Measurements from ENCODE around the gene CRIP1.
A peak's percentile ranks its signal among the peaks of the same experiment; 100 is the strongest.

Gene CRIP1

GRCh38 chr14:105477660-105478397, 8.9 kb upstream of the CRIP1 start:
- Histone ChIP-seq H3K4me1 (ENCODE audit: control insufficient read depth, insufficient read depth, low read length) (peaks cover 65% of the 10 kb centered on the region), H3K4me3 (ENCODE audit: low read length in 2 of 2) (no peak overlapping the region), H3K36me3 (ENCODE audit: control insufficient read depth in 2 of 2, insufficient read depth in 2 of 2, low read length in 2 of 2) (peaks cover 0 to 3% of the 10 kb centered on the region in 2 donors), H3K9ac (ENCODE audit: low read length in 2 of 2) (no peak overlapping the region), H3K9me3 (ENCODE audit: control insufficient read depth in 2 of 2, low read length in 2 of 2) (no peaks in the 10 kb centered on the region), H3K27me3 (ENCODE audit: control insufficient read depth in 1 of 2, insufficient read depth in 2 of 2, low read length in 2 of 2) (peaks cover 0 to 3% of the 10 kb centered on the region in 2 donors), H3K27ac (ENCODE audit: low read length) (no peak overlapping the region)

DNA sequence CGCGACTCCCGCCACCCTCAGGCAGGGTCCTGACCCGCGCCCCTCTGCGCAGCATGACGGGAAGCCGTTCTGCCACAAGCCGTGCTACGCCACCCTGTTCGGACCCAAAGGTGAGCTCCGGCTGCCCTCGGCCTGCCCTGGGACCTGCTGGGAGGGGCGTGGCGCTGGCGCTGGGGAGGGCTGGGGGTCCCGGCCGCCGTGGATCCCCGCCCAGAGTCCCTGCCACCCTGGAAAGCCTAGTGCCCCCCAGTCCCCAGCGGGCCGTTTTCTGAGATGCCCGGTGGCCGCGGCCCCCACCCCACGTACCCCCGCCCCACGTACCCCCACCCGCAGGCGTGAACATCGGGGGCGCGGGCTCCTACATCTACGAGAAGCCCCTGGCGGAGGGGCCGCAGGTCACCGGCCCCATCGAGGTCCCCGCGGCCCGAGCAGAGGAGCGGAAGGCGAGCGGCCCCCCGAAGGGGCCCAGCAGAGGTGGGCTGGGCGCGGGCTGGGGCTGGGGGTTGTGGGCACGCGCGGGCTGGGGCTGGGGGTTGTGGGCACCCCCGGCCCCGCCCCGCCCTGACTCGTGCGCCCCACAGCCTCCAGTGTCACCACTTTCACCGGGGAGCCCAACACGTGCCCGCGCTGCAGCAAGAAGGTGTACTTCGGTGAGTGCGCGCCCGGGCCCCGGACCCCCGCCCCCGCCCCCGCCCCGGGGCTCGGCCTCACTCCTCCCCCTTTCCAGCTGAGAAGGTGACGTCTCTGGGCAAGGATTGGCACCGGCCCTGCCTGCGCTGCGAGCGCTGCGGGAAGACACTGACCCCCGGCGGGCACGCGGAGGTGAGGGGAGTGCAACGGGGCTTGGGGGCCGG, 8.1 kb upstream of the CRIP1 start:
- H3K27ac ChIP-seq (ENCODE audit: low read length) = no peak overlapping the region
- no peak overlapping the region for H3K4me3 ChIP-seq (ENCODE audit: low read length in 2 of 2)
- peaks cover 66% of the 10 kb centered on the region for H3K4me1 ChIP-seq (ENCODE audit: control insufficient read depth, insufficient read depth, low read length)
- H3K9ac ChIP-seq (ENCODE audit: low read length in 2 of 2) = no peak overlapping the region
- peaks cover 0 to 3% of the 10 kb centered on the region in 2 donors for H3K36me3 ChIP-seq (ENCODE audit: control insufficient read depth in 2 of 2, insufficient read depth in 2 of 2, low read length in 2 of 2)
- H3K27me3 ChIP-seq (ENCODE audit: control insufficient read depth in 1 of 2, insufficient read depth in 2 of 2, low read length in 2 of 2) = peaks cover 0 to 3% of the 10 kb centered on the region in 2 donors
- no peaks in the 10 kb centered on the region for H3K9me3 ChIP-seq (ENCODE audit: control insufficient read depth in 2 of 2, low read length in 2 of 2)

- H3K27me3 ChIP-seq (ENCODE audit: control insufficient read depth in 1 of 2, insufficient read depth in 2 of 2, low read length in 2 of 2) = peaks cover 0 to 3% of the 10 kb centered on the region in 2 donors
- peaks cover 73% of the 10 kb centered on the region for H3K4me1 ChIP-seq (ENCODE audit: control insufficient read depth, insufficient read depth, low read length)
Observed at GRCh38 chr14:105479431-105480158, 7.1 kb upstream of the CRIP1 start.

GRCh38 chr14:105480199-105480746, 6.4 kb upstream of the CRIP1 start:
- H3K9me3 ChIP-seq (ENCODE audit: control insufficient read depth in 2 of 2, low read length in 2 of 2) = no peaks in the 10 kb centered on the region
- H3K27me3 ChIP-seq (ENCODE audit: control insufficient read depth in 1 of 2, insufficient read depth in 2 of 2, low read length in 2 of 2) = peaks cover 0 to 1% of the 10 kb centered on the region in 2 donors
- peak overlapping the region in 1 of 2 donors; percentile 71 for H3K9ac ChIP-seq (ENCODE audit: low read length in 2 of 2)
- H3K36me3 ChIP-seq (ENCODE audit: control insufficient read depth in 2 of 2, insufficient read depth in 2 of 2, low read length in 2 of 2) = peaks cover 0 to 3% of the 10 kb centered on the region in 2 donors
- peak overlapping the region; percentile 93 for H3K27ac ChIP-seq (ENCODE audit: low read length)
- H3K4me3 ChIP-seq (ENCODE audit: low read length in 2 of 2) = peak overlapping the region in 1 of 2 donors; percentile 76
- peaks cover 73% of the 10 kb centered on the region for H3K4me1 ChIP-seq (ENCODE audit: control insufficient read depth, insufficient read depth, low read length)

More at GRCh38 chr14:105479431-105480158, 7.1 kb upstream of the CRIP1 start:
- peaks cover 0 to 3% of the 10 kb centered on the region in 2 donors for H3K36me3 ChIP-seq (ENCODE audit: control insufficient read depth in 2 of 2, insufficient read depth in 2 of 2, low read length in 2 of 2)
- H3K4me3 ChIP-seq (ENCODE audit: low read length in 2 of 2) = no peak overlapping the region
- H3K9ac ChIP-seq (ENCODE audit: low read length in 2 of 2) = no peak overlapping the region
- no peaks in the 10 kb centered on the region for H3K9me3 ChIP-seq (ENCODE audit: control insufficient read depth in 2 of 2, low read length in 2 of 2)
- H3K27ac ChIP-seq (ENCODE audit: low read length) = no peak overlapping the region

DNA sequence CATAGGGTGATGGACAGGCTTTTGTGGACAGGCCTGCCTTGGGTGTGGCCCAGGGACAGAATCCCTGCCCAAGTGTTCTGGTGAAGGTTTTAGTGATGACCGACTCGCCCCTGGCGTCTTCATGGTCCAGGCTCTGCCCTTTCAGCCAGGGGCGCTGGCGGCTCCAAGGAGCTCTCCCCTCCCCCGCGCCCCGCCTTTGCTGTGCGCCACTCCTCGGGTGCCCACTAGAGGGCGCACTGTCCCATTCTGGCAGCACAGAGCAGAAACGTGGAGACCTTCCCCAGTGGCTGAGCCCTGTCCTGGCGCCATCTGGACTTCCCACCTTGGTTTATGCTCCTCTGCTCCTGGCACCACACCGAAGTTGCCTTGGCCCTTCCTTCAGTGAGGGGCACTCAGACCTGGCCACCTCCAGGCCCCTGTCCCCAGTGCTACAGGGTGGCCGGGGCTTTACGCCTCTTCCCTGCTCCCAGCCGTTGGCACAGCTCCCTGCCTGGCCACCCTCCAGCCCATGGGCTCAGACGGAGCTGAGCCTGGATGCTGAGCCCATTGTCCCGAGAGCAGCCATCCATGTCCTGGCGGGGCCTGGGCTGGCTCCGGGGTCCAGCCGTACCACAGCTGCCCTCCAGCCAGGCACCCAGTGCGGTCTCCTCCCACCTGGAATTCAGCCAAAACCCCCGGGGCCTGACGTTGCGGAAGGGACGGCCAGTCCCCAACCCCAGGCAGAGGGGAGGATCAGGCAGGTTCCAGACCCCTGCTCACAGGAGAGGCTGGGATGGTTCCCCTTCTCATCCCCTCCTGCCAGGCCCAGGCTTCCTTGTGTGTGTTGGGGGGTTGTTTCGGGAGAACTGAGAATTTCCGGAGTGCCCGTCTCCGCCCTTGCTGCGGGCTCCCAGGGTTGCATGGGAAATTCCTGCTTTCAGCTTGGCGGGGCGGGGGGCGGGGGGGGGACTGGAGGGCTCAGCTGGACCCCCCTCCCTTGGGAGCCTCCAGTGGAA, 5.6 kb upstream of the CRIP1 start:
- Histone ChIP-seq H3K4me3 (ENCODE audit: low read length in 2 of 2) (peak overlapping the region; percentile 76 to 85), H3K9me3 (ENCODE audit: control insufficient read depth in 2 of 2, low read length in 2 of 2) (no peaks in the 10 kb centered on the region), H3K4me1 (ENCODE audit: control insufficient read depth, insufficient read depth, low read length) (peaks cover 73% of the 10 kb centered on the region)

DNA sequence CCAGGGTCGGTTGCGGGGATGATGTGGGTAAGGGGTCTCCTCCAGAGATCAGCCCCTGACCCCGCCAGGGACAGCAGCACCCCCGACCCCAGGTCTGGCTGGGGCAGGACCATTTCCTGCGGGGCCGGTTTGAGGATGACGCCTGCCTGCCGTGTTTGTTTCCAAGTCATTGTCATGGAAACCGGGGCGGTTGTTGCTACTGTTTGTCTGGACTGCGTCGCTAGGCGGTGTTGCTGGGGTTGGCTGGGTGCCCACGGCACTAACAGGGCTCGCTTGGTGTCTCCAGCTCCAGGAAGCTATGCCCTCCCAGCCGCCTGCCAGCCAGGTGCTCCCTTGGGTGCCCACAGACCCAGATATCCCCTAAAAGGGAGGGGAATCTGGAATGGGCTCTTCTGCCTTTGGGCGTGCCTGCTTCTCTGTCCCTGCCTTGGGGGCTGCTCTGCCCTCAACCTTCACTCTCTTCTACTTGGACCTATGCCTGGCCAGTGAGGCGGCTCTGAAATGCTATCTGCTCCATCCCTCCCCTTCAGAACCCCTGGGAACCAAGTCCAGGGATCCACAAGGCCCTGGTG, 4.7 kb upstream of the CRIP1 start:
- Histone ChIP-seq H3K36me3 (ENCODE audit: control insufficient read depth in 2 of 2, insufficient read depth in 2 of 2, low read length in 2 of 2) (peaks cover 0 to 3% of the 10 kb centered on the region in 2 donors), H3K4me3 (ENCODE audit: low read length in 2 of 2) (peak overlapping the region; percentile 40 to 60), H3K9me3 (ENCODE audit: control insufficient read depth in 2 of 2, low read length in 2 of 2) (no peaks in the 10 kb centered on the region), H3K27me3 (ENCODE audit: control insufficient read depth in 1 of 2, insufficient read depth in 2 of 2, low read length in 2 of 2) (peaks cover 2 to 11% of the 10 kb centered on the region in 2 donors), H3K27ac (ENCODE audit: low read length) (peak overlapping the region; percentile 93), H3K9ac (ENCODE audit: low read length in 2 of 2) (peak overlapping the region; percentile 52 to 62), H3K4me1 (ENCODE audit: control insufficient read depth, insufficient read depth, low read length) (peaks cover 73% of the 10 kb centered on the region)

More for the DNA sequence above, 5.6 kb upstream of the CRIP1 start:
- Histone ChIP-seq H3K27me3 (ENCODE audit: control insufficient read depth in 1 of 2, insufficient read depth in 2 of 2, low read length in 2 of 2) (peaks cover 2 to 4% of the 10 kb centered on the region in 2 donors), H3K27ac (ENCODE audit: low read length) (peak overlapping the region; percentile 93), H3K9ac (ENCODE audit: low read length in 2 of 2) (peak overlapping the region; percentile 71 to 85), H3K36me3 (ENCODE audit: control insufficient read depth in 2 of 2, insufficient read depth in 2 of 2, low read length in 2 of 2) (peaks cover 0 to 3% of the 10 kb centered on the region in 2 donors)

DNA sequence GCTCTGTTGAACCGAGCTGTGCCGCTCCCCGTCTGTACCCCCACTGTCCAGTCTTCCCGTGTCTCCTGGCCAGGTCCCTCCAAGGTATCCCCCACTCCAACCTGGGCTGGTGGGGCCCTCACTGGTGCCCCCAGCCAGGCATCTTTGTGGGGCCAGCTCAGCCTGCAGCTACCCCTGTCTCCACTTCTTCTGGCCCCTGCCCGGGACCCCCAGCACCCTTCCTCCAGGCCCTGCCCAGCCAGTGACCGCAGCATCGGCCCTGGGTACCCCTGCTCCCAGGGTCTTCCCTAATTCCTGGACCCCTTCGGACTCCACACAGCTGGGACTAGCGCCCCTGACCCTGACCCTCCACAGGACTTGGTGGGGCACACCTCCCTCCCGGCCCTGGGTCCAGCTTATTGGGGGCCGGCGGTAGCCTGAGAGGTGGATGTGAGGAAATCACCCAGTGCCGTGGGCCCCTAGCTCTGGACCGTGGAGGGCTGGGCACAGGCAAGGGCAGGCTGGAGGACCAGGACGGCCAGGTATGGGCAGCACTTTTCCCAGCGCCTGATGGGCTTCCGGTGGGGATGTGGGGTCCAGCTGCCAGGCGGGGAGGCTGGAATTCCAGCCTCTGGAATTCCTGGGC, 4.1 kb upstream of the CRIP1 start:
- Histone ChIP-seq H3K4me3 (ENCODE audit: low read length in 2 of 2) (peak overlapping the region in 1 of 2 donors; percentile 60), H3K9ac (ENCODE audit: low read length in 2 of 2) (peak overlapping the region; percentile 52 to 58), H3K27me3 (ENCODE audit: control insufficient read depth in 1 of 2, insufficient read depth in 2 of 2, low read length in 2 of 2) (peaks cover 2 to 16% of the 10 kb centered on the region in 2 donors), H3K4me1 (ENCODE audit: control insufficient read depth, insufficient read depth, low read length) (peaks cover 75% of the 10 kb centered on the region), H3K27ac (ENCODE audit: low read length) (peak overlapping the region; percentile 93), H3K9me3 (ENCODE audit: control insufficient read depth in 2 of 2, low read length in 2 of 2) (no peaks in the 10 kb centered on the region), H3K36me3 (ENCODE audit: control insufficient read depth in 2 of 2, insufficient read depth in 2 of 2, low read length in 2 of 2) (peaks cover 0 to 3% of the 10 kb centered on the region in 2 donors)

DNA sequence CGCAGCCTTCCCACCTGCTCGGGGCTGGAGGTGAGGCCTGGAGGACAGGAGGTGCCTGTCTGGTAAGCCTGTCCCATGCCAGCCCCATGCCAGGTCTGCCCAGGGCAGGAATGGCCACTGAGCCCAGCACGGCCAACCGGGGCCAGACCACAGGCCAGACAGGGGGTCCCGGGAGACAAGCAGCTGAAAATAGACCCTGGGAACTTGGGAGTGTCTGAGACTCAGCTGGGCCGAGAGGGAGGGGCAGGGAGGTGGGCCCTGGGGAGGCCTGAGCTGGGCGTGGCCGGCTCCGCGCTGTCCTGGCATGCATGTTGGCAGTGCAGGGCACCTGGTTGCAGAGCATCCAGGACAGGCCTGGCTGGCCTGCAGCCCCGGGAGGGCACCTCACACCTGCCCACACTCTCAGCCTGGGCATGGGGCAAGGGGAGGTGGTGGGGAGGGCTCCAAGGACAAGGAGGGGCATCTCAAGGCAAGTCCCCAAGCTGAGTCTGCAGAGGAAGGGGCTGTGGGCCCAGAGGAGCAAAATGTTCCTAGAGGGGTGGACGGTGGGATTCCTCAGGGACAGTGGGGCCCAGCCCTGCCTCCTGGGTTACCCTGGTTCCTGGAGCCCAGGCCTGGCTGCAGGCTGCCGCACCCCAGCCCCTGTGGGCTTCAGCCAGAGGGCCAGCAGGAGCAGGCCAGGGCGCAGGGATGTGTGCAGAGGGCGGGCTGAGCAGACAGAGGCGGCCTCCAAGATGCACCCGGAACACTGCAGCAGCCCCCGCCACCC, 3.2 kb upstream of the CRIP1 start:
- H3K27ac ChIP-seq (ENCODE audit: low read length) = peak overlapping the region; percentile 93
- H3K9ac ChIP-seq (ENCODE audit: low read length in 2 of 2) = peak overlapping the region in 1 of 2 donors; percentile 21
- peaks cover 81% of the 10 kb centered on the region for H3K4me1 ChIP-seq (ENCODE audit: control insufficient read depth, insufficient read depth, low read length)
- no peaks in the 10 kb centered on the region for H3K9me3 ChIP-seq (ENCODE audit: control insufficient read depth in 2 of 2, low read length in 2 of 2)
- H3K4me3 ChIP-seq (ENCODE audit: low read length in 2 of 2) = no peak overlapping the region
- H3K36me3 ChIP-seq (ENCODE audit: control insufficient read depth in 2 of 2, insufficient read depth in 2 of 2, low read length in 2 of 2) = peaks cover 0 to 3% of the 10 kb centered on the region in 2 donors
- peaks cover 2 to 19% of the 10 kb centered on the region in 2 donors for H3K27me3 ChIP-seq (ENCODE audit: control insufficient read depth in 1 of 2, insufficient read depth in 2 of 2, low read length in 2 of 2)
